HCEC 1CT (cell line): ENCODE results near the gene GNAT1.
A peak's percentile ranks its signal among the peaks of the same experiment; 100 is the strongest.

Source experiments
- DNase-seq: peaks from one replicate; pipeline ENCODE4 v3.0.0-alpha.2; 2017

GNAT1 gene

GRCh38 chr3:50190936-50191660, at the start of gene GNAT1:
Gene GNAT1, plus strand, starts transcription at chr3:50191610. Its CDS starts 116 bp downstream, at chr3:50191726.
- DNase-seq, result no peak

- DNase-seq, result no peak
Measured at GRCh38 chr3:50146316-50146901, 45.0 kb upstream of the GNAT1 start.

GRCh38 chr3:50147016-50147415, 44.4 kb upstream of the GNAT1 start:
- no peak for DNase-seq

GRCh38 chr3:50147447-50147846, 44.0 kb upstream of the GNAT1 start:
- DNase-seq, result no peak

- no peak for DNase-seq
Measured at GRCh38 chr3:50147861-50148260, 43.5 kb upstream of the GNAT1 start.

- DNase-seq, result no peak
Measured at GRCh38 chr3:50150404-50150750, 41.0 kb upstream of the GNAT1 start.

- no peak for DNase-seq
Measured at GRCh38 chr3:50150863-50151686, 40.3 kb upstream of the GNAT1 start.

GRCh38 chr3:50151728-50152127, 39.7 kb upstream of the GNAT1 start:
- DNase-seq, result no peak

- no peak for DNase-seq
Measured at GRCh38 chr3:50153782-50154475, 37.5 kb upstream of the GNAT1 start.

GRCh38 chr3:50154476-50154839, 37.0 kb upstream of the GNAT1 start:
- DNase-seq, result no peak

- peak; percentile 40 for DNase-seq
Measured at GRCh38 chr3:50154840-50155490, 36.4 kb upstream of the GNAT1 start, which contains the start of gene SEMA3F. Gene SEMA3F, plus strand, starts transcription at chr3:50155324. Its CDS starts 4,299 bp downstream, at chr3:50159623.

- DNase-seq, result no peak
Measured at GRCh38 chr3:50155491-50155878, 35.9 kb upstream of the GNAT1 start.

GRCh38 chr3:50155891-50156290, 35.5 kb upstream of the GNAT1 start:
- no peak for DNase-seq

GRCh38 chr3:50156549-50157493, 34.6 kb upstream of the GNAT1 start:
- no peak for DNase-seq

- no peak for DNase-seq
Measured at GRCh38 chr3:50157827-50158529, 33.4 kb upstream of the GNAT1 start.

GRCh38 chr3:50158530-50159146, 32.8 kb upstream of the GNAT1 start:
- DNase-seq, result no peak

GRCh38 chr3:50160561-50160983, 30.8 kb upstream of the GNAT1 start:
- no peak for DNase-seq

- DNase-seq, result no peak
Measured at GRCh38 chr3:50161320-50161719, 30.1 kb upstream of the GNAT1 start.

GRCh38 chr3:50162034-50162883, 29.2 kb upstream of the GNAT1 start:
- no peak for DNase-seq
